Stimulated activated CD8-positive, alpha-beta memory T cell treated with anti-CD3 and anti-CD28 coated beads, Interleukin-4, amount 100 ng/mL, for 4 hours (primary cell): ENCODE measurements around the gene REXO1.
"Not testable (repeated sequence)": the region's sequence is repeated elsewhere in the genome, so short reads cannot be mapped to it uniquely, and the experiment has no call there.

Experiments used
- DNase-seq, 2 donors: peaks; one replicate each; pipeline ENCODE4 v3.0.0-alpha.2; 2020; ENCODE audit warnings: low read depth in 2 of 2, low spot score in 1 of 2

Gene REXO1

DNA sequence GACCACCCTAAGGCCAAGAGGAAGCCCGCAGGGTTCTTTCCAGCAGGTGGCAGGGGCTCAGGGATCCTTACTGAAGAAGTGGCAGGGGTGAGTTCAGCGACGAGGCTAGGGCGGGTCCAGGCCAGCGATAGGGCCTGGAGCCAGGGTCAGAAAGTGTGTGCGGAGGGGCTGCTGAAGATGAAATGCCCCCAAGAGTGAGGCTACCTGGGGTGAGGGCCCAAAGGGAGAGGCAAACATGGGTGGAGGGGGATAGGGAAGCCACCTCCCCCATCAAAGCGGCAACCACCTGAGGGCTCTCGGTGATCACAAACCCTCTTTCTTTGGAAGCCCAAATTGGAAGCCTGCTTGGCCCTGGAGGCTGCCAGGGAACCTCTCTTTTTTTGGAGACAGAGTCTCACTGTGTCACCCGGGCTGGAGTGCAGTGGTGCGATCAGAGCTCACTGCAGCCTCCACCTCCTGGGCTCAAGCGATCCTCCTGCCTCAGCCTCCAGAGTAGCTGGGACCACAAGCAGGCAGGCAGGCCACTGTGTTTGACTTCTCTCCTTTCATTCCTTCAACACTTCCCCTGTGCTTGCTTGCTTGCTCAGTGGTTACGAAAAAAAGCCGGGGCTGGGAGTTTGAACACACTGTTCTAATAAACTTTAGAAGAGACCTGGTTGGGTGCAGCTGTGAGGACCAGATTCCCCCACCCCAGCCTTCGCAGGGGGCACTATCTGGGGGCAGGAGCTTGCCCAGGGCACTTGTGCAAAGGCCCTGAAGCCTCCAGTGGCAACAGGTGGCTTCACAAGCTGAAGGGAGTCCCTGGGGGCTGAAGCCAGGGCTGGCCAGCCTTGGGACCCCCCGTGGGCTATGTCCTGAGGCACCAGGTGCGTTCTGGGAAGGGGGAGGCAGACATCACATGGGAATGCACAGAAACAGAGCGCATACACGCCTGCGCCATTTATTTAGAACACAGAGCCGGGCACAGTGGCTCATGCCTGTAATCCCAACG lies 34.8 kb downstream of the REXO1 start:
- DNase-seq, result no peak

DNA sequence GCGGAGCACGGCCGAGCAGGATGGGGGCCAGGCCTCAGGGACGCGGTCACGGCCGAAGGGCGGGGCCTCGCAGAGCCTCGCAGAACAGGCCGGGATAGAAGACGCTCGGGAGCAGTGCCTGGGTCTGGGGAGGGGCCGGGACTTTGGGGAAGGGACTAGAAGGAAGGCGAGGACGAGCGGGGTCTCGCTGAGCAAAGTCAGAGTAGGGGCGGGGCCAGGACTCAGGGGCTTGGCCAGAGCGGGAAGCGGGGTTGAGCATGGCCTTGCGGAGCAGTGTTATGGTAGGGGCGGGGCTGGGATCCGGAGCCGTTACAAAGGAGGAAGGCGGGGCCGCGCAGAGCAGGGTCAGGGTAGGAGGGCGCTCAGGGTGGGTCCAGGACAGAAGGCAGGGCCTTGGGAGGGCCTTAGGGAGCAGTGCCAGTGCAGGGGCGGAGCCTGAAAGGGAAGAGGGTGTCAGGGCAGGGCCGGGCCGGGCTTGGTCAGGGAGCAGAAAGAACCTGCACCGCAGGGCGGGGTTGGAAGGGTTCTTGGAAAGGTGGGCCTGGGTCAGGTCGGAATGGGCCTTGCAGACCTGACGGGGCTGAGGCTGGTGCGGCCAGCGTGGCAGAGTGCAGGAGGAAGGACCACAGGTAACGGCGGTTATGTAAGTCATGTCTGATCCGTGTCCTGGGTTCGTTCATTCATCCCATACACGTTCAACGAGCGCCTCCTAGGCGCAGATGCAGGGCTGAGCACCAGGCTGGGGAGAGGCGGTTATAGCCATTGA lies 35.7 kb downstream of the REXO1 start:
- DNase-seq, result peak; percentile 51 to 56

DNA sequence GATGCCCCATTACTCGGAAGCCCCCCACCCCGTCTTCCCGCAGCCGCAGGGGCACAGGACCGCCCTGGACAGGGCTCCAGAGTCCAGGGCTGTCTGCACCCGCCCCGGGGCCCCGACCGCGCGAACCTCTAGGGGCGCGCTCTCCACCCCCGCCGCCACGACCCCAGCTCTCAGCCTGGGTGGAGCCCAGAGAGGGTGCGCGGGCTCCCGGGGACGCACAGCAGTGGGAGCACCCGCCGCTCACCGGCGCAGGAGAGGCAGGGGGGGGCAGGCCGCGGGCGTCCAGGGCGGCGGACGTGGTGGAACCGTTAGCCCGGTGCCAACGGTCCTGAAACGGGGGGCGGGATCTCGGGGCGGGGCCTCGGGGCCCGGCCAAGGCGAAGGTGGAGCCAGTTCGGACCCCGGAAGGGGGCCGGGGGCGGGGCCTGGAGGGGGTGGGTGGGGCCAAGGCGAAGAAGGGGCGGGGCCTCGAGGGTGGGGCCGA lies 36.3 kb downstream of the REXO1 start, which contains the start of gene ATP8B3:
TSS of gene ATP8B3 (minus strand) at position 335 of the 484 bp plus-strand sequence. CDS start 540 bp downstream, outside the sequence.
- peak; percentile 43 to 49 for DNase-seq

DNA sequence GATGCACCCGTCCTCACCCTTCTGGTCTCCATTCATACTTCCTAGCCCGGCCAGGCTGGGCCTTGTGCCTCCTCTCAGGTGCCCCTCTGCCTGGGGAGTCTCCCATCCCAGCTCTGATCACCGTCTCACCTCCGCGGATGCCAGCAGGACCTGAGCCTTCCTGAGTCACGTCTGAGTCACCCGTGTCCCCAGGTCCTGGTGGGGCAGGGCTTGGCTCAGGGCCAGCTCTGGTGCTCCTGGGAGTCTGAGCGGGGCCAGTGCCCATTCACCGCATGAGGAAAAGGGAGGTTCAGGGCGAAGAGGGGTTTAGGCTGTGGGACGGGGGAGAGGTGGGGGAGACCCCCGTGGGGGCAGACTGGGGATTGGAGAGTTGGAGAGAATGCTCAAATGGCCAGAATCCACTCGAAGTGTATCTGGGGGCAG lies 36.8 kb downstream of the REXO1 start:
- DNase-seq, result peak; percentile 22 to 30

DNA sequence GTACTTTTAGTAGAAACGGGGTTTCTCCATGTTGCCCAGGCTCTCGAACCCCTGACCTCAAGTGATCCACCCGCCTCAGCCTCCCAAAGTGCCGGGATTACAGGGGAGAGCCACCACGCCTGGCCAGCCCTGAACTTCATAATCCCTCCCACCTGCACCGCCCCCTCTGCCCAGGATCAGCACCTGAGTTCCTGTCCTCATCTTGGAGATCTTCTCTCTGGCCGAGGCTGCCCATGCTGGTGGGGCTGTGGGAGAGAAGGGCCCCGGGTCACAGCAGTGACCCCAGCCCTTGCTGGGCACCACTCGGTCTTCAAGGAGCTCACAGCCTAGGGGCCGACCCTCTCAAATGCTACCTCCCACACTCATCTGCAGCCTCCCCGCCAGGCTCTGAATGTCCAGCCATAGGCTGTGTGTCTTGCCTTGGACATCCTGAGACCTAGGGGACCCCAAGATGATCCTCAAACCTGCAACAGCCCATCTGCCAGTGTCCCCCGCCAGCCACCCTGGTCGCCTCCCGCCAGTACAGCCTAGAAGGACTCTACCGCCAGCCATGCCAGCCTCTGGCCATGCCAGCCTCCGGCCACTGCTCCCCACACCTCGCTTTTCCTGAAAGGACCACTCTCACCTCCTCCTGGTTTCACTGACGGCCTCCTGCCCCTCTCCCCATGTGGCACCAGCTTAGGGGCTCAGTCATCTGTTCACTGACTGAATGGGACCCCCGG lies 37.7 kb downstream of the REXO1 start:
- no peak for DNase-seq

DNA sequence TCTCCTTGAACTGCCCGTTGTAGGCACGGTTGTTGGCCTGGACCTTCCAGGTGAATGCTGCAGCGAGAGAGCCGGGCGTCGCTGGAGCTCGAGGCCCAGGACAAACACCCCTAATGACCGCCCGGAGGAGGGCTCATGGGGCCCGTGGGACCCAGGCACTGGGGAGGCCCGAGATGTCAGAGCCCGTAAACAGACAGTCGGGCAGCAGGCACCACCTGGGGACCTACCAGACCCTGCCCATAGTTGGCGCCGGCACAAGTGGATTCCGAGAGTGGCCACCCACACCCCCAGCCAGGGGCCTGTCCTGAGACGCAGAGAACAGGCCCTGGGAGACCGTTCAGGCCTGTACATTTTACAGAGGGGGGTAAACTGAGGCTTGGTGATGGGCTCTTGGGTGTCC lies 38.6 kb downstream of the REXO1 start:
- no peak for DNase-seq

DNA sequence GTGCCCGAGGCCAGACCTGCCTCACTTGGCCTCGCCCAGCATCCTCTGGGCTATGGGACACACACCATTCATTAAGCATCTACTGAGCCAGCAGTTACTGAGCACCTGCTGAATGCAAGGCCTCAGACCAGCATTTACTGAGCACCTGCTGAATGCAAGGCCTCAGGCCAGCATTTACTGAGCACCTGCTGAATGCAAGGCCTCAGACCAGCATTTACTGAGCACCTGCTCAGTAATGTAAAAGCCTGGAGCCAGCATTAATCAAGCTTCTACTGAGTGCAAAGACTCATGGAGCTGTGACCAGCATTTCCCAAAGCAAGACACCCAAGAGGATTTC lies 39.9 kb downstream of the REXO1 start:
- no peak for DNase-seq

DNA sequence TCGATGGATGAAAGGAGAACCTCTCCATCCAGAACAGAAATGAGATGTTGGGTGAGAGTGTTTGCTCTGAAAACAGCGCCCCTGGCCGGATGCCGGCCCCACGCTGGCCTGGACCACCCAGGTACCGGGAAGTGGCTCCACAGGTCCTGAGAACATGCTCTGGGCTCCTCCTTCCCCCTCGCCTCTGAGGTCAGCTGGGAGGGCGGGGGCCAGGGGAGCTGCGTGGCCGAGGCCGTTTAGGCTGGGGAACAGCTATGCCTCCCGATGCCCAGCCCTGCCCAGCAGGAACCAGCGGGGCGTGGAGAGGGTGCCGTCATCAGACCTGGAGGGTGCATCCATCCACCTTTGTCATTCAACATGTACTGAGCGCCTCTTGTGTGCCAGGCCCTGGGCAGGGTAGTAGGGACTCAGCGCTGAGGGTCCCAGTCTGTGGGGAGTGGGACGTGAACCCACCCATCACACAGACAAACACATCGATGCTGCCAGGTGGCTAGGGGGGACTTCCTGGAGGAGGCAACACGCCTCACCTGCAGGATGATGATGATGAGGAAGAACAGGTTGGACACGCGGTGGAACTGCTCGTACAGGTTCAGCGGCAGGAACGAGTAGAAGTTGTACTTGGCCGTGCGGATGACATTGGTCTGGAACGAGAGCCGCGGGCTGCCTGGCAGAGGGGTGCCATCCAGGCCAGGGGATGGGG lies 40.4 kb downstream of the REXO1 start:
- DNase-seq, result no peak

DNA sequence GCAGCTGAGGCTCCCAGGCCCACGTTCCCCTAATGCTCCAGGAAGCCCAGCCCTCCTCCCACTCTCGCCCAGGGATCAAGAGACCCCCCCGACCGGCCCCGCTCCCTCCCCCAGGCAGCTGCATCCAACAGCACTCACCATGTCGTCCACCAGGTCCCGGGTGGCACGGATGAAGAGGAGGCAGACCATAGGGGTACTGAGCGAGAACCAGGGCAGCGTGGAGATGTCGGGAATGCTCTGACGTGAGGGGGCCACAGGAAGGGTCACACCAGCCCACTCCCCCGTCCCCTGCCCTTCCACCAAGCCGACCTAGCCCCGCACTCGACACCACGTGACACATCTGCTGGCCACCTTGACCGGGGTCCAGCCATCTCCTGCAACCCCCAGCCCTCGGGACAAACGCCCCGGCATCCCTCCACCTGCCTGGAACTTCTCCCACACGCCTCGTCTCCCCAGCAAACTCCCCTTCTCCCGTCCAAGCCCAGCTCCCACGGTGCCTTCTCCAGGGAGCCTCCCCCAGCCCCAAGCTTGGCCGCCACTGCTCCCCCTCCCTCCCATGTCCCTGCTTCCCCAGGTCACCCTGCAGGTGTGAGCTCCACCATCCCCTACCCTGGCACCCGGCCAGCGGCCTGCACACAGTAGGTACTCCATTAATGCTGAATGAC lies 41.1 kb downstream of the REXO1 start:
- no peak for DNase-seq

DNA sequence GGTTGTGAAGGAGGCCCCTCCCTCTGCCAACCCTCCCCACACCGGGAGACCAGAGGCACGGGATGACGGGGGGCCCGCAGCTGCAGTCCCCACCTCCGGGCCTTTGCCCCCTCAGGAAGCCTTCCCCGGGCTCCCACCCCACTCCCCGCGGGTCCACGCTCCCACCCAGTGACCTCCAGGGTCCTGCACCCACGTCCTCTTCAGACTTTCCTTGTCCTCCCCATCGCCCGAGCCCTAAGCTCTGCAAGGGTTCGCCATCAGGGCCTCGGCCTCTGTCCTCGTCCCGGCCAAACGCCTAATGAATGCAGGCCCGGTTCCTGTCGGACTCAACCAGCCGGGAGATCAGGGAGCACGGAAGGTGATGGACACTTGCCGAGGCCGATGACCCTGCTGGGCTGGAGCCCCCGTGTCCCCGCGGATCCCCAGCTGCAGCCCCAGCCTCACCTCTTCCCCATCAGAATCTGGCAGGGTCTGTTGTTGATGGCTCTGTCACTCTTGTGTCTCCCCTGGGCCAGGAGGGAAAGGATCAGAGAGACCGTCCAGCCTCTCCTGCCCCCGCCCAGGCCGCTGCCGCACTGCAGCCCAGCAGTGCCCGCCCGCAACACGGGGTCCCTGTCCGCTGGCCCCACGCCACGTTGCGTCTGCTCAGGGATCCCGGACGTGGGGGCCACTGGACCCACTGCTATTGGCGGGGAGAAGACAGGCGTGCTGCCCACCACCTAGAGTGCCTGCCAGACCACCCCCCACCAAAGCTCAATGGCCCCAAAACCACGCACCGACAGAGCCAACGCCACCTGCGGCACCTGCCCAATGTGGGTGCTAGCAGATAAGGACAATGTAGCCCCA lies 41.9 kb downstream of the REXO1 start:
- DNase-seq, result no peak

DNA sequence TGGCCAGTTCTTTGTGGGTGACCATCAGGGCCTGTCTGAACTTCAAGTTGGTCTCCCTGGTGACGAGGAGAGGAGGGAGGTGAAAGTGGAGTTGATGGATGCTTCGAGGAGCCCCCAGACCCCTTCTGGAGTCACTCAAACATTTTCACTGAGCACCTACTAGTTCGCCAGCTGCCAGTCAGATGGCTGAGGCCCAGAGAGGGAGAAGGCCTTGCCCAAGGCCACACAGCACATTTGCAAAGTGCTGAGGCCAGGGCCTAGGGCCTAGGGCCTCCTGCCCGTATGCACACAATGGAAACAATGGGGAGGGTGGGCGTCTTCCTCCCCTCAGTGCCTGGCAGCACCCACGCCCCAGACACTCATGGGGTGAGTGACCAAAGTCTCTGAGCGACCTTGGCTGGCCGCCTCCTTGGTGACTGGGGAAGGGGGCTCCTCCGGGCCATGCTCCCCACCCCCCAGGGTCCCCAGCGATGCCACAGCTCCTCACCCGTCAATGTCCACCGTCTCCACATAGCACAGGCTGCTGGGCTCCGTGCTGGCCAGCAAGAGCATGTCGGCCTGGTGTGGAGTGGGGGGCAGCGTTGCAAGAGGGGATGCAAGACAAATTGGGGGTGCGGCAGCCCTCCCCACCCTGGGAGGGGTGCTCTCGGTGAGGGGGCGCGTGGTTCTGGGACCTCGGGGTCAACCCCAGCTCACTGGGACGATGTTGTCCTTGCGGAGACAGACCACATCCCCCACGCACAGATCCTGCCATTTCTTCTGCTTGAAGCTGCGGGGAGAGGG lies 42.7 kb downstream of the REXO1 start:
- no peak for DNase-seq

DNA sequence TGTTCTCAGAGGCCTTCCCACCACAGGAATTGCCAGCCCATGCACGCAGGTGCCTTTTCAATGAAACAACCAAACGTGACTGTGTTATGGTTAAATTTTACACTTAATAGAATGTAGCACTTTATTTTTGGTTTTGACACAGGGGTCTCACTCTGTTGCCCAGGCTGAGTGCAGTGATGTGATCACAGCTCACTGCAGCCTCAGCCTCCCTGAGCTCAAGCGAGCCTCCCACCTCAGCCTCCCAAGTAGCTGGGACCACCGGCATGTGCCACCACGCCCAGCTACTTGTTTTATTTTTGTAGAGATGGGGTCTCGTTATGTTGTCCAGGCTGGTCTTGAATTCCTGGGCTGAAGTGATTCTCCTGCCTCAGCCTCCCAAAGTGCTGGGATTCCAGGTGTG lies 43.4 kb downstream of the REXO1 start:
- no peak for DNase-seq

DNA sequence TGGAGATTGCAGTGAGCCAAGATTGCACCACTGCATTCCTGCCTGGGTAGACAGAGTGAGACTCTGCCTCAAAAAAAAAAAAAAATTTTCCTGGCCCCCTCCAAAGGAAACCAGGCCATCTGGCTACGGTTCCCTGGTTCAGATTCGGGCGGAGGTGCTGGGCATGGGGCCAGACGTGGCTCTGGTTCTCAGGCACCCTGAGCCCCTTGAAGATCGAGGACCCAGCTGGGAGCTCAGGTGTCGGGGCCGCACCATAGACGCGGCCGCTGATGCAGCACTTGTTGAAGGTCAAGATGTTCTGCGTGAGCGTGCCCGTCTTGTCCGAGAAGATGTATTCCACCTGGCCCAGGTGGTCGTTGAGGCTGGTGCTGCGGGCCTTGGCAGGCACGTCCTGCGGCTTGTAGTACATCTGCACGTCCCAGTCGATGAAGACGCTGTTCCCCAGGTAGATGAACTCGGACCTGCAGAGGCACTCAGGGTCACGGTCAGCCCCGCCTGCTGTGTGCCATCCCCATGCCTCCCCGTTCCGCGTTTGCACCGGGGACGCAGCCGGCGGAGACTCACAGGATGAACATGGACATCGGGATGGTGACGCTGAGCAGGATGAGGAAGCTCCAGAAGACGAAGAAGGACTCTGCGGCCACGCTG lies 48.5 kb downstream of the REXO1 start:
- DNase-seq, result no peak

DNA sequence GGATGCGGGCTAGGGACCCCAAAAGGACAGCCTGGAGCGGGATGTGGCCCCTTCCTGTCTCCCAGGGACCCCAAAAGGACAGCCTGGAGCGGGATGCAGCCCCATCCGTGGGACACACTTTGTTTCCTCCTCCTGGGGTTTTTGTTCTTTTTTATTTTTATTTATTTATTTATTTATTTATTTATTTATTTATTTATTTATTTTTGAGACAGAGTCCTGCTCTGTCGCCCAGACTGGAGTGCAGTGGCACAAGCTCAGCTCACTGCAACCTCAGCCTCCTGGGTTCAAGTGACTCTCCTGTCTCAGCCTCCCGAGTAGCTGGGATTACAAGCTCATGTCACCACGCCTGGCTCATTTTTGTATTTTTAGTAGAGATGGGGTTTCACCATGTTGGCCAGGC lies 51.0 kb downstream of the REXO1 start:
- DNase-seq, result not testable (repeated sequence)

DNA sequence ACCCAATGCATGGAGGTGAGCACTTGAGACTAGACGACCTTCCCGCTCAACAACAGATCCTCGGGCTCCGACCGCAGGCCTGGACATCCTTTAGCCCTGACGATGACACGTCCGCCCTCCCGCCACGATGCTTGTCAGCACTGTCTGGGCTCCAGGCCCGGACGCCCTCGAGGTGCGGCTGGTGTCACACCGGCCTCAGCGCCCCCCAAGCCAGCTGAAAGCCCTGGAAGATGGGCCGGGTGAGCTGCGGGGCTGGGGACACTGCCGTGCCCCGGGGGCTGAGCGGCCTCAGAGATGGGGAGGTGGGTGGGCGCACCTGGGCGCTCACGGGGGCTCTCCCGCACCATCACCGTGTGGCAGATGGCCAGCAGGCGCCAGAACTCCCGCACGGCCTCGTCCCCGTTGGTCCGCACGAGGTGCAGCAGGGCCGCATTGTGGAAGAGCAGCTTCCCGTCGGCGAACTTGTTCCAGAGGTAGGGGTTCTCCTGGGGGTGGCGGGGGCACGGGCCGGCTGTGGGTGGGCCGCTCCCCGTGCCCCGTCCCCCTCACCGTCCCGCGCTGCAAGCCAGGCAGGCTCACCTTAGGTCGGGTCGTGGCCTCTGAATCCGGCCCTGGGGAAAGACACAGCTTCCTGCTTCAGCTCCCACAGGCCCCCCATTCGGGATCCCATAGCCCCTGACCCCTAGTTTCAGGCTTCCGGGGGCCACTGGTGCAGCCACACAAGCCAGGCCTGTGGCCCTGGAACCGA lies 51.7 kb downstream of the REXO1 start:
- no peak for DNase-seq

DNA sequence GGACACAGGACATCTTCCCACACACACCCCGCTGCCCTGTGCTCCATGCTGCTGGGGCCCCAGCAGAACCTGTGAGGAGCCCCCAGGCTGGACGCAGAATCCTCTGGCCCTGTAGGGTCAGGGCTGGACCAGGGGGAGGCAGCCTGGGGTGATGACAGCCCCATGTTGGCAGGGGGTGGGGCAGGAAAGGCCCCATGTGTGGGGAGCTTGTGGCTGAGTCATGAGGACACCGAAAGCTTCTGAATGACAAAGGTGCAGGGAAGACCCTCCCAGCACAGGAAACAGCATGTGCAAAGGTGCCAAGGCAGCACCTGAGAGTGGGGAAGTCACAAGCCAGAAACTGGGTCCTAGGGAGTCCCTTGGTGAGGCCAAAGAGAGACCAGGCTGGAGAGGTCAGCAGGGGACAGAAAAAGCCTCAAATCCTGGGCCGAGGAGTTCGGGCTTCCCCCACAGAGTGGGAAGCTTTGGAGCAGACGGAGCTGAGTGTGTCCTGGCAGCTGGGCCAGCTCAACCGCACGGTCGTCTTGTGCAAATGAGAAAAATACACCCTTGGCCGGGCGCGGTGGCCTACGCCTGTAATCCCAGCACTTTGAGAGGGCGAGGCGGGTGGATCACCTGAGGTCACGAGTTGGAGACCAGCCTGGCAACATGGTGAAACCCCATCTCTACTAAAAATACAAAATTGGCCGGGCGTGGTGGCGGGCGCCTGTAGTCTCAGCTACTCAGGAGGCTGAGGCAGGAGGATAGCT lies 53.7 kb downstream of the REXO1 start:
- no peak for DNase-seq

DNA sequence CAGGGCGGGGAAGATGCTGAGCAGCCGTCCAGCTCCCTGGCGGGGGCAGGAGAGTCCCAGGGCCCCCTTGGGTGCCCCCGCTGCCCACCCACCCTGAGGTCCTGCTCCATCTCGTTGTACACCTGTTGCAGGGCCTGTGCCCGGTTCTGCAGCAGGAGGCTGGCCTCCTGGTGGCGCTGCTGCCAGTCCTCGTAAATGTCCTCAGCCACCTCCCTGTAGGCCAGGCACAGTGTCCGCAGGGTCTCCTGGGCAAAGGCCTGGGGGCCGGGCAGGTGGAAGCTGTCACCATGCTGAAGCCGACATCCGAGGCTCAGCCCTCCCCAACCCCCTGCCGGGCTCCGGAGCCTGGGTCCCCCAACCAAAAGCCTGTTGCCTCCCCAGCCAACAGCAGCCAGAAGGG lies 56.4 kb downstream of the REXO1 start:
- no peak for DNase-seq
